HG03565 (cell line): ENCODE data around the gene SMYD3.
"Not testable (repeated sequence)": the region's sequence is repeated elsewhere in the genome, so short reads cannot be mapped to it uniquely, and the experiment has no call there.

Experiments
- ATAC-seq: cut with Tn5 transposase; IDR thresholded peaks from one replicate; pipeline ENCODE4 v1.9.1; 2021; ENCODE audit warnings: mild to moderate bottlenecking, moderate library complexity; ENCODE audit not compliant: unreplicated experiment

Gene SMYD3

DNA sequence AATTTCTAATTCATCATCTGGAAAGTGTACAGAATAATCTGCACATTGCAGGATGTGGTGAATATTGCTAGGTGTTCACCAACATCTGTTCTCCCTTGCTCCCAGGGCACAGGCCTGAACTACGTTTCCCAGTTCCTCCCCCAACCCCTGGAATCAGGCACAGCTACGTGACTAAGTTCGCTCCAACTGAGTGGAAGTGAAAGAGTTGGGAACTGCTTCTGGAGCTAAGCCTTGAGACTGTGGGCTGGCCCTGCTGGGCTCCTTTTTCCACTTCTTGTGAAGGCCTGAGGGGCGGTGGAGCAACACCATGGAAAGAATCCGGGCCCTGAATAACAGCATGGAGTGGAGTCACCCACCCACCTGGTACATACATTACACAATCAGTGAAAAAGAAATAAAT lies 534.6 kb downstream of the SMYD3 start:
- ATAC-seq, result no peak

GRCh38 chr1:245971711-245972085 lies 535.4 kb downstream of the SMYD3 start:
- ATAC-seq, result no peak

DNA sequence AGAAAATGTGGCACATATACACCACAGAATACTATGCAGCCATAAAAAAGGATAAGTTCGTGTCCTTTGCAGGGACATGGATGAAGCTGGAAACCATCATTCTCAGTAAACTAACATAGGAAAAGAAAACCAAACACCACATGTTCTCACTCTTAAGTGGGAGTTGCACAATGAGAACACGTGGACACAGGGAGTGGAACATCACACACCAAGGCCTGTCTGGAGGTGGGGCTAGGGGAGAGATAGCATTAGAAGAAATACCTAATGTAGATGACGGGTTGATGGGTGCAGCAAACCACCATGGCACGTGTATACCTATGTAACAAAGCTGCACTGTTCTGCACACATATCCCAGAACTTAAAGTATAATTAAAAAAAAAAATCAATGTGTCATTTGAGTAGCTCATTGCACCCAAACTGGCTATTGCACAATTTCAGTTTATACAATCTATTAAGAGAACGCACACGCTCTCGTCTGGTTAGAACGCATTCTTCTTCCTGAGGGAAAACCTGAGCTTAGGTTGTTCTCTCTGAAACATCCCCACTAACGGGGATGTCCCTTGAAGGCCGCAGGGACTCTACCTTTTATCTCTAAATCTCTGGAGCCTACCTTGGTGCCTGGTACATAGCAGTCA lies 535.9 kb downstream of the SMYD3 start:
- not testable (repeated sequence) for ATAC-seq

- no peak for ATAC-seq
Observed at GRCh38 chr1:245969283-245969682, 537.8 kb downstream of the SMYD3 start.

DNA sequence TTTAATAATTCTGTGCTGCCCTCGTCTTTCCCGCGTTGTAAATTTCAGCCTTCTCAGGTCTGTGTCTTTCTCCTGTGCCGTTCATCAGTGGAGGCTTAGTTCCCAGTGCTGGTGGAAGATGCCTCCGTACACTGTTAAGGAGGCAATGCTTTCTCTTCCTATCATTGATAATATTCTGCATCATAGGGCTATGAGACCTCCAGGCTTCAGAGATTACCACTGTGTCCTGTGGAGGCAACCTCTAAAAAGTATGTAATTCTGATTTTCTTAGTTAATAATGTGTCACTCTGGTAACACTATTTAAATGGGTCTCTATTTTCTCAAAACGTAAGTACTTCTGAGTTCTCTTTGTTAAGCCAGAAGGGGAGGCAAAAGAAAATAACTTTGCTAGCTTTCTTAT lies 538.3 kb downstream of the SMYD3 start:
- no peak for ATAC-seq

DNA sequence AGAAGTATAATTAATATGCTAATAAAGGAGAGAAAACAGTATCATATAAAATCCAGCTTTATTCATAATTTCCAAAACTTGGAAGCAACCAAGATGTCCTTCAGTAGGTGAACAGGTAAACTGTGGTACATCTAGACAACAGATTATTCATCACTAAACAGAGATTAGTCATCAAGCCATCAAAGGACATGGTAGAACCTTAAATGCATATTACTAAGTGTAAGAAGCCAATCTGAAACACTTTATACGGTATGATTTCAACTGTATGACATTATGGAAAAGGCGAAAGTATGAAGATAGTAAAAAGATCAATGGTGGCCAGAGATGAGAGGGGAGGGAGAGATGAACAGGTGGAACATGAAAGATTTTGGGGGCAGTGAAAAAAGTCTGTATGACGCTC lies 541.7 kb downstream of the SMYD3 start:
- no peak for ATAC-seq

DNA sequence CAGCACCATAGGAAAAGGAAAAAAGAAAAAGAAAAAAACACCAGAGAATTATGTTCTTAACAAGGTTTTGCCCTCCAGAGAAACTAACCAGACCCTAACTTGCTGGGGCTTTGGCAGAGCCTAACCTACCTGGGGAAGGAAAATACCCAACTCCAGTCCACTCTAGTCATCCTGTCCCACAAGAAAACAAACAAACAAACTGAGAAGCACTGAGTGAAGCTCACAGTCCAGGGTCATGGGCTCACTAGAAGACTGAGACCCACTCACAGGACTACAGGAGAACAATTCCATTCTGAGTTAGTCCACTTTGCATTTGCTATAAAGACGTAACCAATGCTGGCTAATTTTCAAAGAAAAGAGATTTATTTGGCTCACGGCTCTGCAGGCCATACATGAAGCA lies 543.4 kb downstream of the SMYD3 start:
- ATAC-seq, result no peak

- no peak for ATAC-seq
Observed at GRCh38 chr1:245962453-245962852, 544.6 kb downstream of the SMYD3 start.

GRCh38 chr1:245961137-245961540 lies 545.9 kb downstream of the SMYD3 start:
- ATAC-seq, result no peak

- no peak for ATAC-seq
Observed at GRCh38 chr1:245960171-245960570, 546.9 kb downstream of the SMYD3 start.

GRCh38 chr1:245958016-245958415 lies 549.1 kb downstream of the SMYD3 start:
- ATAC-seq, result no peak

DNA sequence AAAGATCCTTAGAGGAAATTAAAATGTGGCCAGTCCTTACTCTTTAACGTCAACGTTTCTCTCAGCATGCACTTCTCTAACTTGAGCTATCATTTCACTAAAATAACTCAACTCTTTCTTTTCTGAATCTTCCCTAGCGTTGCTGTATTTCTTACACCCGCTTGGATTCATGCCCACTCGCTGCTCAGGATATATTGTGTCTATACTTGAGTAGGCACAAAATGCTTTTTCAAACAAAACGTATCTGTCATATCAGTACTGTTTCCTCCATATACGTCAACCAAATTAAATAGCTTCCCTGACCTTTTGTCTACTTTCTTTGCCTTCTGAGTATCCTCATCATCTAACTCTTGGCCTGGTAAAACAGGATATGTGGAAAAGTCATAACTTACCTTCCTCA lies 549.7 kb downstream of the SMYD3 start:
- ATAC-seq, result no peak

- ATAC-seq, result no peak
Observed at GRCh38 chr1:245956225-245956624, 550.9 kb downstream of the SMYD3 start.

GRCh38 chr1:245953876-245954660 lies 553.0 kb downstream of the SMYD3 start:
- no peak for ATAC-seq

GRCh38 chr1:245952383-245953026 lies 554.6 kb downstream of the SMYD3 start:
- ATAC-seq, result no peak

GRCh38 chr1:245948786-245949185 lies 558.3 kb downstream of the SMYD3 start:
- no peak for ATAC-seq

GRCh38 chr1:245946905-245947304 lies 560.2 kb downstream of the SMYD3 start:
- ATAC-seq, result no peak

DNA sequence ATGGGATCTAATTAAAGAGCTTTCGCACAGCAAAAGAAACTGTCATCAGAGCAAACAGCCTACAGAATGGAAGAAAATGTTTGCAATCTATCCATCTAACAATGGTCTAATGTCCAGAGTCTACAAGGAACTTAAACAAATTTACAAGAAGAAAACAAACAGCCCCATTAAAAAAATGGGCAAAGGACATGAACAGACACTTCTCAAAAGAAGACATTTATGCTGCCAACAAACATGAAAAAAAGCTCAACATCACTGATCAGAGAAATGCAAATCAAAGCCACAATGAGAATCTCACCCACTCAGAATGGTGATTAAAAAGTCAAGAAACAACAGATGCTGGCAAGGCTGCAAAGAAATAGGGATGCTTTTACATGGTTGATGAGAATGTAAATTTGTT lies 561.9 kb downstream of the SMYD3 start:
- ATAC-seq, result not testable (repeated sequence)

GRCh38 chr1:245942856-245943255 lies 564.2 kb downstream of the SMYD3 start:
- ATAC-seq, result no peak

DNA sequence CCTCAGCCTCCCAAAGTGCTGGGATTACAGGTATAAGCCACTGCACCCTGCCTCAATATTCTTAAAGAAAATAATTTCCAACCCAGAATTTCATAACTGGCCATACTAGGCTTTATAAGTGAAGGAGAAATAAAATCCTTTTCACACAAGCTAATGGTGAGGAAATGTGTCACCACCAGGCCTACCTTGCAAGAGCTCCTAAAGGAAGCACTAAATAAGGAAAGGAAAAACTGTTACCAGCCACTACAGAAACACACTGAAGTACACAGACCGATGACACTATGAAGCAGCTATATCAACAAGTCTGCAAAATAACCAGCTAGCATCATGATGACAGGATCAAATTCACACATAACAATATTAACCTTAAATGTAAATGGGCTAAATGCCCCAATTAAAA lies 565.3 kb downstream of the SMYD3 start:
- ATAC-seq, result not testable (repeated sequence)

- no peak for ATAC-seq
Observed at GRCh38 chr1:245939756-245940345, 567.2 kb downstream of the SMYD3 start.

- ATAC-seq, result no peak
Observed at GRCh38 chr1:245938046-245938435, 569.0 kb downstream of the SMYD3 start.
